CD14-positive monocyte (primary cell): ENCODE results near the gene ME3. TPM values are rescaled to one million over a fixed set of nuclear protein-coding genes. Genes with fewer than 3 reads are reported as not detected.

ENCODE experiments used
- DNase-seq, 3 donors: peaks; one replicate each; pipeline ENCODE4 v3.0.0-alpha.2; 2011 to 2022
- H2AFZ ChIP-seq: 2 replicates; pipeline ENCODE4 v1.6.0; 2012; ENCODE audit warnings: mild to moderate bottlenecking, low read depth, low read length, inconsistent platforms; ENCODE audit not compliant: insufficient read depth, poor library complexity, severe bottlenecking
- H3K27ac ChIP-seq, 2 donors: 1 replicate in 1 of 2; 2 replicates in 1 of 2; pipeline ENCODE4 v1.5.1; 2012 to 2013; ENCODE audit warnings: low read length in 2 of 2, control low read depth in 1 of 2, inconsistent platforms in 1 of 2, low read depth in 1 of 2, mild to moderate bottlenecking in 1 of 2
- H3K27me3 ChIP-seq, 2 donors: one replicate each; pipeline versions ENCODE4 v1.6.0 to v1.6.1; 2011 to 2013; ENCODE audit warnings: low read length in 2 of 2; ENCODE audit not compliant: control insufficient read depth in 2 of 2, insufficient read depth in 2 of 2
- H3K36me3 ChIP-seq, 2 donors: replicated peaks in 1 of 2; 1 replicate in 1 of 2; 2 replicates in 1 of 2; pipeline versions ENCODE4 v1.5.1 to v1.6.1; 2012 to 2013; ENCODE audit warnings: low read length in 2 of 2, control low read depth in 1 of 2, inconsistent platforms in 1 of 2, mild to moderate bottlenecking in 1 of 2; ENCODE audit not compliant: insufficient read depth in 2 of 2, control insufficient read depth in 1 of 2
- H3K4me1 ChIP-seq, 2 donors: 1 replicate in 1 of 2; 2 replicates in 1 of 2; pipeline versions ENCODE4 v1.5.1 to v1.6.1; 2012 to 2013; ENCODE audit warnings: low read length in 2 of 2, control low read depth in 1 of 2, inconsistent platforms in 1 of 2, mild to moderate bottlenecking in 1 of 2, moderate library complexity in 1 of 2; ENCODE audit not compliant: insufficient read depth in 2 of 2, control insufficient read depth in 1 of 2
- H3K4me2 ChIP-seq: replicated peaks from 2 replicates; pipeline ENCODE3; 2012; ENCODE audit warnings: low read length, moderate library complexity, mild to moderate bottlenecking; ENCODE audit not compliant: poor library complexity, severe bottlenecking; ENCODE audit errors: extremely low read depth
- H3K4me3 ChIP-seq, 3 experiments: fragments of 200-600 bp in 1 of 3; sonication (generic) in 1 of 3; replicated peaks in 1 of 3; 1 replicate in 2 of 3; 2 replicates in 1 of 3; pipeline ENCODE4 v1.5.1; 2011 to 2013; ENCODE audit warnings: low read length in 3 of 3, mild to moderate bottlenecking in 3 of 3, control low read depth in 2 of 3, low read depth in 2 of 3, inconsistent platforms in 1 of 3, moderate library complexity in 1 of 3
- H3K79me2 ChIP-seq: 2 replicates; pipeline ENCODE4 v1.6.0; 2012; ENCODE audit warnings: mild to moderate bottlenecking, control low read depth, inconsistent platforms, low read length, moderate library complexity; ENCODE audit not compliant: insufficient read depth
- H3K9ac ChIP-seq: 2 replicates; pipeline ENCODE4 v1.6.0; 2017; ENCODE audit warnings: low read length, mild to moderate bottlenecking; ENCODE audit not compliant: insufficient read depth, poor library complexity, severe bottlenecking
- H3K9me3 ChIP-seq, 2 donors: replicated peaks in 1 of 2; 1 replicate in 1 of 2; 2 replicates in 1 of 2; pipeline versions ENCODE4 v1.5.1 to v1.6.1; 2012 to 2013; ENCODE audit warnings: low read length in 2 of 2, control low read depth in 1 of 2; ENCODE audit not compliant: control insufficient read depth in 1 of 2, insufficient read depth in 1 of 2
- H4K20me1 ChIP-seq: 2 replicates; pipeline ENCODE4 v1.6.0; 2012; ENCODE audit warnings: mild to moderate bottlenecking, low read length, control low read depth, moderate library complexity; ENCODE audit not compliant: insufficient read depth
- H3K27ac Mint-ChIP-seq, 7 donors: one replicate each; pipeline ENCODE4 v1.8.0; 2020; ENCODE audit warnings: mild to moderate bottlenecking in 7 of 7, mixed read lengths in 7 of 7, moderate library complexity in 6 of 7, inconsistent platforms in 2 of 7
- H3K27me3 Mint-ChIP-seq, 3 donors: one replicate each; pipeline ENCODE4 v1.8.0; 2021 to 2022; ENCODE audit warnings: low read depth in 3 of 3, mild to moderate bottlenecking in 3 of 3, mixed read lengths in 3 of 3, moderate library complexity in 3 of 3, inconsistent platforms in 1 of 3
- H3K36me3 Mint-ChIP-seq, 2 donors: one replicate each; pipeline ENCODE4 v1.8.0; 2020; ENCODE audit warnings: mixed read lengths in 2 of 2, inconsistent platforms in 1 of 2, mild to moderate bottlenecking in 1 of 2
- H3K4me1 Mint-ChIP-seq: one replicate; pipeline ENCODE4 v1.8.0; 2020; ENCODE audit warnings: mild to moderate bottlenecking, mixed read lengths
- H3K4me3 Mint-ChIP-seq, 2 donors: one replicate each; pipeline ENCODE4 v1.8.0; 2020; ENCODE audit warnings: mild to moderate bottlenecking in 2 of 2, mixed read lengths in 2 of 2, moderate library complexity in 1 of 2
- H3K9me3 Mint-ChIP-seq, 7 donors: one replicate each; pipeline ENCODE4 v1.8.0; 2020 to 2022; ENCODE audit warnings: mixed read lengths in 7 of 7, mild to moderate bottlenecking in 6 of 7, moderate library complexity in 6 of 7, inconsistent platforms in 2 of 7
- CTCF ChIP-seq: fragments of 200-600 bp; IDR thresholded peaks from one replicate; pipeline ENCODE4 v1.8.0; 2022; ENCODE audit warnings: antibody characterized with exemption, mild to moderate bottlenecking
- WGBS: methylation state at CpG from one replicate; pipeline ENCODE4 v1.1.5; 2013; ENCODE audit warnings: missing lambda C conversion rate; ENCODE audit not compliant: insufficient coverage; 5-methylcytosine and 5-hydroxymethylcytosine counted together
- intact Hi-C, 2 donors: fragments of 100-400 bp; cut with micrococcal nuclease; formaldehyde crosslinking; loops; one replicate each; pipeline versions ENCODE4 v1.15.0 to v1.15.1; 2023
- polyA plus RNA-seq, 3 donors: library from polyadenylated mRNA; depleted of rRNA in 1 of 3; unstranded in 2 of 3; stranded (reverse) in 1 of 3; fragments of 300-500 nt in 2 of 3; fragments of >200 nt in 1 of 3; fragmentation: Illumina TruSeq in 2 of 3; gene quantifications; 1 replicate in 2 of 3; 2 replicates in 1 of 3; pipeline ENCODE4 v1.2.3, GENCODE V29; 2012 to 2021

The ME3 gene
- polyA plus RNA-seq, 3 donors: 0.31 to 3.0 (median 0.42) TPM

GRCh38 chr11:86639137-86639536 lies 33.3 kb downstream of the ME3 start:
- Histone ChIP-seq H3K4me1 (no peaks in the 10 kb centered on the region), H3K27ac (no peak overlapping the region), H3K79me2 (no peaks in the 10 kb centered on the region), H2AFZ (no peak overlapping the region), H4K20me1 (no peaks in the 10 kb centered on the region), H3K4me2 (no peak overlapping the region), H3K27me3 (no peaks in the 10 kb centered on the region), H3K9me3 (no peaks in the 10 kb centered on the region), H3K9ac (no peak overlapping the region), H3K4me3 (no peak overlapping the region), H3K36me3 (no peaks in the 10 kb centered on the region)
- no peaks in the 10 kb centered on the region for H3K9me3 Mint-ChIP-seq
- WGBS: 100% methylated on average over 1 of the region's 1 CpG
- H3K4me3 Mint-ChIP-seq: no peak overlapping the region
- H3K27ac Mint-ChIP-seq: no peak overlapping the region
- DNase-seq: no peak
- H3K4me1 Mint-ChIP-seq: peaks cover 2% of the 10 kb centered on the region
- no peaks in the 10 kb centered on the region for H3K36me3 Mint-ChIP-seq
- TF ChIP-seq CTCF: no peak
- intact Hi-C loops: no loop called here
- H3K27me3 Mint-ChIP-seq: peaks cover 0 to 1% (median 0%) of the 10 kb centered on the region in 3 donors

- Mint-ChIP-seq H3K4me1 (peaks cover 5% of the 10 kb centered on the region), H3K9me3 (no peaks in the 10 kb centered on the region), H3K27ac (no peak overlapping the region), H3K4me3 (no peak overlapping the region), H3K36me3 (no peaks in the 10 kb centered on the region), H3K27me3 (peaks cover 0 to 1% (median 0%) of the 10 kb centered on the region in 3 donors)
- no peaks in the 10 kb centered on the region for H3K36me3 ChIP-seq
- intact Hi-C loops: no loop called here
- H3K4me3 ChIP-seq: no peak overlapping the region
- no peak overlapping the region for H2AFZ ChIP-seq
- no peaks in the 10 kb centered on the region for H4K20me1 ChIP-seq
- no peaks in the 10 kb centered on the region for H3K9me3 ChIP-seq
- H3K9ac ChIP-seq: no peak overlapping the region
- H3K79me2 ChIP-seq: no peaks in the 10 kb centered on the region
- no peak overlapping the region for H3K4me2 ChIP-seq
- no peaks in the 10 kb centered on the region for H3K4me1 ChIP-seq
- DNase-seq: no peak
- no peak for TF ChIP-seq CTCF
- WGBS: no CpG with 5 or more reads among the region's 1 CpG
- no peak overlapping the region for H3K27ac ChIP-seq
- no peaks in the 10 kb centered on the region for H3K27me3 ChIP-seq
Observed at GRCh38 chr11:86638673-86639072, 33.7 kb downstream of the ME3 start.
